HG02840 (cell line): ENCODE data around the gene CLEC2L.

Source experiments
- ATAC-seq: cut with Tn5 transposase; IDR thresholded peaks from one replicate; pipeline ENCODE4 v1.9.1; 2021; ENCODE audit warnings: mild to moderate bottlenecking, moderate library complexity, moderate number of reproducible peaks; ENCODE audit not compliant: unreplicated experiment, low FRiP score

Gene CLEC2L

DNA sequence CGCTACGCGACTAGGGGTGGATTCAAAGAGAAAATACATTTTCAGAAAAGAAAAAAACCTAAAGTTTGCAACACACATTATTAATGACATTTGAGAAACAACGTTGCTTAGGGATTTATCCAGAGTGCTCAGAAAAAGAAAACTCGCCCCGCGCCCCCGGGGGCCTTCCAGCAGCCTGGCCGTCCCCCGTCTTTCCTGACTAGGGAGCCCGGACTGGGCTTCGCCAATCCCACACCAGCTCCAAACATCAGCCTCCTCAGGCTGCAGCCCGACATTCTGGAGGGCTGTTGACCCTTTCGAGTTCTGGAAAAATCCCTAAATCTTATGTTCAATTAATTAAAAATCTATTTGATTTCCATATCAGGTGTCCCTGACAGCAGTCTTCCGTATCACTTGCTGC lies 48.6 kb downstream of the CLEC2L start:
- ATAC-seq, result no peak

DNA sequence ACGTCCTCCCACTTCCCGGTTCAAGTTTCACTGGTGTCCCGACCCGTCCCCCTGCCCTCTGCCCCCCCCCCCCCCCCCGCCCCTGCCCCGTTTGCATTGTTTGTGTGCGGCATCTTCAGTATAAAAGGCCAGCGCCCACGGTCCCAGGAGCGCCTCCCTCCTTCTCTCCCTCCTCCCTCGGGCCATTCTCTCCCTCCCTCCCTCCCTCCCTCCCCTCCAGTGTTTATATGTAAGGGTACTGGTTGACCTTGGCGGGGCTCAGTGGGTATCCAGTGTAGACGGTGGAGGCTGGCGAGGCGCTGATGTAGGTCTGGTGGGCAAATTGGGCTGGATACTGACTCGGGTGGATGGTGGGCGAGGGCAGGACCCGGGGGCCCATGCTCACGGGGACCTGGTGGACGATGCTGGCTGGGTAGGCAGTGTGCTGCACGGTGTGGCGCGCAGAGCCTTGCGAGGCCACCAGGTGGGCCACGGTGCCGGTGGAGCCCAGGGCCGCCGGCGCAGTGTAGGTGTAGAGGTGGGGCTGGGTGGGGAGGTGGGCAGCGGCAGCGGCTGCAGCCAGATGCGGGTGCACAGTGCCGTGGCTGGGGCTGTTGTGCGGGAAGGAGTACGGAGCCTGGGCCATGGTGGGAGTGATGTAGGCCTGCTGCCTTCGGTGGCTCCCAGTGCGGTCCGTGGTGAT lies 49.4 kb downstream of the CLEC2L start:
- ATAC-seq, result no peak

DNA sequence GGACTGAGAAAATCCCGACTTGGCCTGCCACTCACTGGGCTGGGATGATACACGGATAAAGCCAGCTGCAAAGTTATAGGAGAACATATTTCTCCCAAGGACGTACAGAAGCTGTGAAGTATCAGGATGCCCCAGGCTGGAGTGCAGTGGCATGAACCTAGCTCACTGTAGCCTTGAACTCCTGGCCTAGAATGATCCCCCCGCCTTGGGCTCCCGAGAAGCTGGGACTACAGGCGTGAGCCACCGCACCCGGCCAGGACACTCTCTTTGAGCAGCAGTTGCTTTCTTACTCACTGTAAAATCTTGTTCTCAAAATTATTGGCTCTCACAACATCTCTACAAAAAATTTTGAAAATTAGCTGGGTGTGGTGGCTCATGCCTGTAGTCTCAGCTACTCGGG lies 50.4 kb downstream of the CLEC2L start:
- ATAC-seq, result no peak

DNA sequence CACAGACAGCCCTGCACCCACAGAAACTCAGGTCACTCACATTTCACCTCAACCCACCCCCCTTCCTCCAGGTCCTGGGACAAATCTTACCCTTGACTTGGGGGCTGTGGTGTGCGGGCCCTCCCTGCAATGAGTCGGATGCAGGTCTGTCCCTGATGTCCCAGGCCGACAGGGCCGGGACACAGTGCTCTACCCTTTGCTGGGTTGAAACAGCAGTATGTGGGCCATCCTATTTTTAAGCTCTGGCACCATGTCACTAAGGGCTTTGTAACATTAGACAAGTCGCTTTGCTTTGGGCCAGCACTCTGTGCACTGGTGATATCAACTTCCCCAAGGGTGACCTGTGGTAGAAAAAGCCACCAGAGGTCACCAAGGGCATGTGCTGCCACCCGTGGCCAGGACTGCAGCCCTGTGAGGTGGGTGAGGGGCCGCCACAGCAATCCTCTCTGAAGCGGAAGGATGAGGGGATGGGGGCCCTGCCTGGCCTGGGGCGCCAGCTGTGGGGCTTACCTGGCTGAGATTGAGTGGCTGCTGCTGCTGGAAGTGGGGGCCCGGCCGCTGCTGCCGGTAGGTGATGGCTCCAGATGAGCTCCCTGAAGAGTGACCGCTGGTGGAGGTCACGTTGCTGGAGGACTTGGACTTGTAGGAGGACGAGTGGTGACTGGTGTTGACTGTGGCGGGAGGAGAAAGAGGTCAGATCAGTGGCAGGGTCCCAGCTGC lies 51.3 kb downstream of the CLEC2L start:
- ATAC-seq, result no peak

- no peak for ATAC-seq
These were observed 51.8 kb downstream of the CLEC2L start for GRCh38 chr7:139575338-139575680.

GRCh38 chr7:139576179-139576973 lies 52.9 kb downstream of the CLEC2L start:
- ATAC-seq, result no peak

- ATAC-seq, result no peak
These were observed 57.0 kb downstream of the CLEC2L start for GRCh38 chr7:139580435-139580834.

DNA sequence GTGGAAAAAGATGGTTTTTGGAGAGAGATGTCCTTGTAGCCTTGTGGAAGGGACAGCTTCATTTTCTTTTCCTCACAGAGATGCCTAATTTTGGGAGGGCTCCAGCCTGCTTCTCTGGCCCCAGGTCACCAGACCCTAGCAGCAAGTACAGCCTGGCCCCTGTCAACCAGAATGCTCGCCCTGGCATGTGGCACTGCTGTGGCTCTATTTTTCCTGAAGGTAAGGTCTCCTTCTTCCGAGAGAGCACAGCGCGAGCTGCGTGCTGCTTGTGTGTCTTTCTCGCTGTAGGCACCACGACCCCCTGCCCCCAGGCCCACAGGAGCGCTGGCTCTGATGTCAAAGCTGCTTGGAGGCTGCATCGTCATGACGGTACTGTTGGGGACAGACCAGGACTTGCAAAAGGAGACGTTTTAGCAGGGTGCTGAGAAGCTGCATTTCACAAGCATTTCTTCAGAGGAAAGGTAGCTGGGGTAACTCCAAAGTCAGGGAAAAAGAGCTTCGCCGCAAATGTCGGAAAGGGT lies 58.7 kb downstream of the CLEC2L start:
- no peak for ATAC-seq

DNA sequence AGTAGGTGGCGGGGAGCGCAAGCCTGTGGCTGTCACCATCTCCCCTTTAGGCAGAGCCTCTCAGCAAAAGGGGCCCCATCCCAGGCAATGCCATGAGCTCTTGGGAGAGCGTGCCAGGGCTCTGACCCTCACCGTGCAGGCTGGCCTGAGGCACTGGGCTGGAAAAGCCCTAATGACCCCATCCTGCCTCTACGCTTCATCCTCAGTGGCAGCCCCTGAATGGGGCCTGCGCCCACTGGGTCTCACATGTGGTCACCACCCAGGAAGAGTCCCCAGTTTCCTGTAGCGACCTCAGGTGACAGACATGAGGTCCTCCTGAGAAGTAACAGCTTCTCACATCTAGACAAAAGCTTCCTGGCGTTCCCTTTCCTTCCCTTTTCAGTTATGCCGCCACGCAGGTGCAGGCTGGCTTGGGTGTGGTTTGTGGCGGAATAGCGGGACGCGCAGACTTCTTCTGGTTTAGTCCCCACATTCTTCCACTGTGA lies 59.2 kb downstream of the CLEC2L start:
- no peak for ATAC-seq

DNA sequence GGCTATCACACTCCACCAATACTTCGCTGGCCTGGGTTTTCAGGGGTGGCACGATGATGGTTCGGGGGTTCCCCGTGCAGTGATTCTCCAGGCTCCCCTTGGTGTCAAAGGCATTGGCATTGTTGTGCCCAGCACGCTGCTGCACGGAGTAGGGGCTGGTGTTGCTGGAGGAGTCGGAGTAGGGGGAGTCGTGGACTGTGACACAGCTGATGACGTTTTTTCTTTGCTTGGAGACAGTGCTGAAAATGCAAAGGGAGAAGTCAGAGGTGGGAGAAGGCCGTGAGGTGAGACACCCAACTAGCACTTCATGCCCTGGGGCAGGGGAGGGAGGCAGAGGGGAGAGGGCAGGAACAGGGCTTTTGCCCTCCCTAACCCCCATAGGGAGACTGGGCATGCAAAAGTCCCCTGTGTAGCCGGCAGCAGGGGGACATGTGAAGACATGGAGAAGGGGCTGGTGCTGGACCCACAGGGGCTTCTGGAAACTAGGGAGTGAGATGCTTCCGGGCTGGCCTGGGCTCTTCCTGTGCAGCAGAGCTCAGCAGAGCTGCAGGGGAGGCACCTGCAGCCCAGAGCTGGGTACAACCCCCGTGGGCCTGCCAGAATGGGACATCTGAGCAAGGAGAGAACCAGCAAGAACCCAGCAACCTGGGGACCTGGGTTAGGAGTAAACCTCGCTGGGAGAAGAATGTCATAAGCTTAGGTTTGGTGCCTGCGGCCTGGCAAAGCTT lies 60.5 kb downstream of the CLEC2L start:
- no peak for ATAC-seq

DNA sequence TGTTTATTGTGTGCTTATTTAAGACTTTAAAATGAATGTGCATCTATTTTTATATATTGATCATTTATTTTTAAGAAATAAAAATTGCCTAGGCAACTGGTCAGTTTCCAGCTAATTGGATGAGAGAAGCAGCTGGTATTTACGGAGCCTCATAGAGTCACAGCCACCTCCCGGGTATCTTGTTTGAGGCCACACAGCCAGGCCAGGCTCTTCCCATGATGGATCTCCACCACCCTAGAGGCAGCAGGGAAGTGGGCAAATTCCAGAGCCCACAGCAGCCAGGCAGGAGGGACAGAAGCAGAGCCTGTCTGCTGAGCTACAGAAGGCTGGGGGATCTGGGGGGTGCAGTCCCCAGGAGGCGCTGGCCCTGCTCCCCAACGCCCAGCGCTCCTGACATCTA lies 61.6 kb downstream of the CLEC2L start:
- no peak for ATAC-seq

GRCh38 chr7:139586286-139586685 lies 62.8 kb downstream of the CLEC2L start:
- ATAC-seq, result no peak

DNA sequence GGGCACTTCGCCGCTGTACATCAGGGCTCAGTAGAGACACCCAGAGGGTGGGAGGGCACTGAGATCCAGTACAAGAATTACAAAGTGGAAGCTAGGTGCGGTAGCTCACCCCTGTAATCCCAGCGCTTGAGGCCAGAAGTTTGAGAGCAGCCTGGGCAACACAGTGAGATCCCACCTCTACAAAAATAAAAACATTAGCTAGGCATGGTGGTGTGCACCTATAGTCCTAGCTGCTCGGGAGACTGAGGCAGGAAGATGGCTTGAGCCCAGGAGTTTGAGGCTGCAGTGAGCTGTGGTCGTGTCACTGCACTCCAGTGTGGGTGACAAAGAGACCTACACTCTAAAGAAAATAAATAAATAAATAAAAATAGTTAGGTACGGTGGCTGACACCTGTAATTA lies 64.0 kb downstream of the CLEC2L start:
- ATAC-seq, result no peak

- ATAC-seq, result no peak
These were observed 65.1 kb downstream of the CLEC2L start for GRCh38 chr7:139588632-139589031.

DNA sequence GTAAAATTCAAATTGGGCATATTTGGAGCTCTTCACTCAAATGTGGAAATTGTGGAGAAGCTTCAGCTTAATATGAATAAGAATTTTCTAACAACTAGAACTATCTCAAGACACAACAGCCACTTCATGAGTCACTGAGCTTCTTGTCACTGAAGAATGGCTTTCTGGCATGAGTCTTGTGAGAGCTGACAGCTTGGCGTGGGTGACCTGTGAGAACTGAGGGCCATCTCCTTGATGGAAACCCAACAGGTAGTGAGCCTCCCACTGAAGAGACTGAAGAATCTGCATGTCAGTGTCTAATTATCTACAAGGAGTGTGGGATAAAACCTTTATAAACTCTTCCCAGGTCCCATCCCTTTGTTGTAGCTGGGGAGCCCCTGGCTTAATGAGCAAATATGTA lies 66.0 kb downstream of the CLEC2L start:
- no peak for ATAC-seq

DNA sequence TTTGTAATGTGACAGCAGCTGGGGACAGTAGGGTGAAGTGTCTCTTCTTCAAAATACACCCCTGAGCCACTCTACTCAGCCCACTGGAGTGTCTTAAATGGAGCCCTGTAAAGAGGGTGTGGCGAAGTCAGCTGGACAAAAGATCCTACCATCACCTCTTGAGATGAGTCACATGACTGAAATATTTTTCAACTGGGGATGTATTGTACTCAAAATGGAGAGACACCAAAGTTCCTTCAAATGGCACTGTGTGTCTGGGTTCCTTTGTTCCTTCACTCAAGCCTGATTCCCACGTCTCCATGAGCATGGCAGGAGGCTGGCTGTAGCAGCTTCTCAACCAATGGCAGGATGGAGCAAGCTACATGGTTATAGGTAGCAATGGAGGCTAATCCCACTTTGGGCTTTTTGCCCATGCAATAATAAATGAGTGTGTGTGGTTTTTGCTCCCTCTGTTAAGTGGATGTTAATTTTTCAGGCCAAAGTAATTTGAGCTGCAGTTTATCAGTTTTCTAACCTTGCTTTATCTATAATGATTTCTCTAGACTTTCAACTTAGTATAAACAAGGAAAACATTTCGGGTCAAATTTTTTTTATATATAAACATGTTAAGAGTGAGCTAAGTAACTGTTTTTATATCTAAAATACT lies 68.2 kb downstream of the CLEC2L start:
- ATAC-seq, result no peak

- ATAC-seq, result no peak
These were observed 69.4 kb downstream of the CLEC2L start for GRCh38 chr7:139592801-139593461.

DNA sequence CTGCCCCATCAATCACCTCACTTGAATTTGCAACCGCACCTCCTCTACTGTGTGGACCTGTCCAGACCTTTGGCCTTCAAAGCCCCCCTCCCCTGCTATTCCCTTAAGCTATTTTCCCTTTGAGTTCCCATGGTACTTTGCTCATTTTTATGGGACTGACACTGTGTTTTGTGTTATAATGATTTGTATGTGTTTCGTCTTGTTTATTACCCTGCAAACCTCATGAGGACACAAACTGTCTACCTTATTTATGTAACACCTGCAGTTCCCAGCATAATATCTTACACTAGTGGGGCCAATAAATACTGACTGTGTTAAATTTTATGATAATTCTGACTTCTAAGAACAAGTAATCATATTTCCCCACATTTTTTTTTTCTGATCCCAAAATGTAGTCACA lies 70.6 kb downstream of the CLEC2L start:
- ATAC-seq, result no peak
